Activated effector memory CD4-positive, alpha-beta T cell treated with anti-CD3 and anti-CD28 coated beads, Interleukin-2, amount 50 U/mL, for 16 hours (primary cell): ENCODE data around the gene VIT.
"Not testable (repeated sequence)": the region's sequence is repeated elsewhere in the genome, so short reads cannot be mapped to it uniquely, and the experiment has no call there.

Experiments
- DNase-seq: peaks from one replicate; pipeline ENCODE4 v3.0.0-alpha.2; 2020

The VIT gene

GRCh38 chr2:36818542-36818941 is 122.0 kb downstream of the VIT start:
- DNase-seq = no peak

GRCh38 chr2:36819095-36819711 is 122.7 kb downstream of the VIT start:
- no peak for DNase-seq

GRCh38 chr2:36820942-36821605 is 124.6 kb downstream of the VIT start:
- no peak for DNase-seq

GRCh38 chr2:36823862-36824261 is 127.4 kb downstream of the VIT start:
- no peak for DNase-seq

GRCh38 chr2:36824273-36824672 is 127.8 kb downstream of the VIT start:
- no peak for DNase-seq

- not testable (repeated sequence) for DNase-seq
Observed at GRCh38 chr2:36824683-36825082, 128.2 kb downstream of the VIT start.

GRCh38 chr2:36831185-36831584 is 134.7 kb downstream of the VIT start:
- DNase-seq = no peak

GRCh38 chr2:36834203-36834602 is 137.7 kb downstream of the VIT start:
- no peak for DNase-seq

- no peak for DNase-seq
Observed at GRCh38 chr2:36834731-36835524, 138.4 kb downstream of the VIT start.

- DNase-seq = no peak
Observed at GRCh38 chr2:36839976-36840617, 143.6 kb downstream of the VIT start.

GRCh38 chr2:36843838-36844237 is 147.3 kb downstream of the VIT start:
- no peak for DNase-seq

GRCh38 chr2:36849265-36849664 is 152.8 kb downstream of the VIT start:
- DNase-seq = no peak

- DNase-seq = no peak
Observed at GRCh38 chr2:36854241-36854640, 157.7 kb downstream of the VIT start.

- DNase-seq = no peak
Observed at GRCh38 chr2:36855429-36855828, 158.9 kb downstream of the VIT start.

- no peak for DNase-seq
Observed at GRCh38 chr2:36857713-36858112, 161.2 kb downstream of the VIT start.

GRCh38 chr2:36858551-36859365 is 162.3 kb downstream of the VIT start:
- no peak for DNase-seq

- no peak for DNase-seq
Observed at GRCh38 chr2:36859366-36859792, 162.9 kb downstream of the VIT start.

GRCh38 chr2:36861896-36862295 is 165.4 kb downstream of the VIT start:
- no peak for DNase-seq
